ENCODE data around the gene MAST3.
A peak's percentile ranks its signal among the peaks of the same experiment; 100 is the strongest.

Gene MAST3

GRCh38 chr19:18152442-18152816 lies 54.9 kb downstream of the MAST3 start:
- peak overlapping the region; percentile 61 for H3K4me3 ChIP-seq (ENCODE audit: low read depth, low read length)

GRCh38 chr19:18152817-18153555 lies 55.4 kb downstream of the MAST3 start, which contains the start of gene PIK3R2:
Gene PIK3R2 (plus strand): TSS chr19:18153163. CDS start chr19:18155880, 2,717 bp downstream.
- TF ChIP-seq CTCF (IDR thresholded peaks at IDR 0.05; ENCODE audit: low read depth, low read length), result no peak
- peak within 1 kb of the TSS; percentile 87 for H3K4me3 ChIP-seq (ENCODE audit: low read depth, low read length)

More at GRCh38 chr19:18152442-18152816, 54.9 kb downstream of the MAST3 start:
- TF ChIP-seq CTCF (IDR thresholded peaks at IDR 0.05; ENCODE audit: low read depth, low read length), result peak; percentile 48; the same call in 1 of the 2 replicates

- peak overlapping the region; percentile 87 for H3K4me3 ChIP-seq (ENCODE audit: low read depth, low read length)
- no peak for TF ChIP-seq CTCF (IDR thresholded peaks at IDR 0.05; ENCODE audit: low read depth, low read length)
Measured at GRCh38 chr19:18153556-18154134, 56.1 kb downstream of the MAST3 start.

- no peak for TF ChIP-seq CTCF (IDR thresholded peaks at IDR 0.05; ENCODE audit: low read depth, low read length)
- no peak overlapping the region for H3K4me3 ChIP-seq (ENCODE audit: low read depth, low read length)
Measured at GRCh38 chr19:18155095-18156087, 57.8 kb downstream of the MAST3 start.

DNA sequence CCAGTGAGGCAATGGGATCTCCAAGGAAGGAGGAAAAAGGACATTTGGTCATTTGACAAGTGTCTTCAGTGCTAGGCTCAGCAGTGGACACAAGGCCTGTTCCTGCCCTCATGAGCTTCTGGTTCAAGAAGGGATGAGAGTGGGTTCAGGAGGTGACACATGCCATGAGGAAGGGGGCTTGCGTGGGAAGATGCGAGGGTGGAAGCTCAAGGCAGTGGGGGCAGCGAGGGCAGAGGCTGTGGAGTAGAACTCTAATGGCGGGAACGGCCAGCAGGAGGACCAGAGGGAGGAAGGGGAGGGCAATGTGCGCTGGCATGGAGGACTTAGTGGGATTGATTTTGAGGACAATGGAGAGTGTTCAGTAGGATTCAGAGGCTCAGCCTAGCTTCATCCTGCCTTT lies 58.7 kb downstream of the MAST3 start:
- no peak for TF ChIP-seq CTCF (IDR thresholded peaks at IDR 0.05; ENCODE audit: low read depth, low read length)
- H3K4me3 ChIP-seq (ENCODE audit: low read depth, low read length), result no peak overlapping the region

- no peak for TF ChIP-seq CTCF (IDR thresholded peaks at IDR 0.05; ENCODE audit: low read depth, low read length)
Measured at GRCh38 chr19:18156841-18157464, 59.4 kb downstream of the MAST3 start.

More at GRCh38 chr19:18156841-18157464, 59.4 kb downstream of the MAST3 start:
- no peak overlapping the region for H3K4me3 ChIP-seq (ENCODE audit: low read depth, low read length)
